Germinal center (tissue), 1 donor: Measurements from ENCODE around the gene SEPHS1.

ENCODE experiments used
- DNase-seq: peaks from one replicate; pipeline ENCODE4 v3.0.0; 2012; ENCODE audit warnings: mixed read lengths, low spot score

SEPHS1 gene

GRCh38 chr10:13328126-13328525, 20.0 kb downstream of the SEPHS1 start:
- no peak for DNase-seq

DNA sequence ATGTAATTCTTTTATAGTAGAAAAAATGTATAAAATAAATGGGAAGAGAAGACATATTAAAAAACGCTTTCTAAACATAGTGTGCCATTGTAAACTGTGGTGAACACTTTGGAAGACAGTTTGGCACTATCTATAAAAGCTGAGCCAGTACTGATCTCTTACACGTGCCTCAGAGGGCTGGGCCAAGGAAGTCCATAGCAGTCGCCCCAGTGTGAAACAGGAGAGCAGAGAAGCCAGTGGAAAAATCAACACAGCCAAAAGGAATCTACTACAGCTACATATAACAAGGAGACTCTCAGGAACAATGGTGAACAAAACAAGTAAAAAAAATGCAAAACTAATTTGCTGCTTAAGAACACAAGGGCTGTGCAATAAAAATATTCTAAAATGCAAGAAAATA, 20.6 kb downstream of the SEPHS1 start:
- no peak for DNase-seq

DNA sequence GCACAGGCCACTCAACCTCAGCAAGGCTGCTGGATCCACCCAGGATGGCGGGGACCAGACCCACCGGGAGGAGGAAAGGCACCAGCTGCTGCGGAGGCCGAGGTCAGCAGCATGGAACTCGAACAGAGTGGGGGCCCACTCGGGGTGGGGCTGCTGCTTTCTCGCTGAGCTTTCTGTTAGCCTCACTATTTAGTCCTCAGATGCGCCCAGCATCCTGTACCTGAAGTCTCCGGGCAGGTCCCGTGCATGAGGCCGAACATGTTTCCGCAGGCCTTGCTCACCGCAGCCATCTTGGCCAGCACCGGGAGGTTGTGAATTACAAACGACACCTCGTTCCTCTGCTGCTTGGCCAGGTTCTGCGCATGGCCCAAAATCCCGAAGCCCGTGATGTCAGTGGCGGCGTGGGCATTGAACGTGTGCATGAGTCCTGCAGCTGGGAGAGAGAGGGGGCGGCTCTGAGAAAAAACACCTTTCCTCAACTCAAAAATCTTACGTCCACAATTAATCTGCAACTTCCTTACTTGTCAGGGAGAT, 25.4 kb downstream of the SEPHS1 start:
- DNase-seq, result no peak

- no peak for DNase-seq
Observed at GRCh38 chr10:13321576-13321975, 26.5 kb downstream of the SEPHS1 start.

DNA sequence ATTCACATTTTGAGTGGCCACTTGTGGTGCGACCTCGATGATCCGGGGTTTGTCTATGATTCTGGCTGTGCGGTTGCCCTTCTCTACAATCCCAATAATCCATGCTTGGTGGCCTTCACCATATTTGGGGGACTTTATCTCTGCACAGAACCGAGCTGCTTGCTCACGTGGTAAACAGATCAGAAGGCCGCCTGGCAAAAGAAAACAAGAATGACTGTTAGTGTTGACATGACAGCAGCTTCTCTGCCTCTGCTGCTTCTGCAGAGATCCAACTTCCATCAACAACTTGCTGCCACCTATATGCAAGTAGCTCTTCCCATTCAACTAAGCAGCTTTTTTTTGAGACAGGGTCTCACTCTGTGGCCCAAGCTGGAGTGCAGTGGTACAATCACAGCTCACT, 28.9 kb downstream of the SEPHS1 start:
- DNase-seq, result no peak

DNA sequence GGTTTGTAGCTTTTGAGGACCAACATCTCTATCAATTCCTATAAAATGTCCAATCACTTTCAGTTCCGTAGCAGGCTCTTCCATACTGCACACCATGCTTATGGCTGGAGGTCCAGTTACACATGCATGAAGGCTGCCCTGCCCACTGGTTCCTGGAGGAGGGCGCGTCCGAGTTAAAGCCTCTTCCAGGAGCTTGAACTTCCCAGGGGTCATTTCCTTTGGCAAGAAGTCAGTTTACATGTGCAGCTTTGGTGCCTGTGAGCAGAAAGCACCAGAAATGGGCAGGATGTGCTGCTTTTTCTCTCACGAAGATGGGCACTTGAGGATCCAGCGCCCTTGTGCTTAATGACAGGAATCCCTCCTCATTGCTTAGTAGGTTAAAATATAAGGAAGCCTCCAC, 30.6 kb downstream of the SEPHS1 start:
- no peak for DNase-seq

GRCh38 chr10:13316635-13317311, 31.3 kb downstream of the SEPHS1 start:
- no peak for DNase-seq

DNA sequence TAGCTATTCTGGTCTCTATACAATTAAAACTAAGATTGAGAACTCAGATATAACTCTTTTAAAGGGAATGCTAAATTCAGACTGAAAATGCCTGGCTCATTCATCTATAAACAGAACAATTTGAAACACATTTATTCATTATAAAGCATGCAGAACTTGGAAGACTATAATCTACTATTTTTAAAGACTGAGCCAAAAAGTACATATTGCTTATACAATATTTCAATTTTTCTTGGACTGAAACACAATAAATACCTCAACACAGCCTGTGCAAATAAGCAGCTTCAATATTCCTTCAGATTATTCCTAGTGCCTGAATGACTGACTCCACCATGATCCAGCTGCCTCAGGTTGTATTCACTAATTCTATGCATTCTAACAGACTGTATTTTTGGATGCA, 32.7 kb downstream of the SEPHS1 start:
- no peak for DNase-seq

DNA sequence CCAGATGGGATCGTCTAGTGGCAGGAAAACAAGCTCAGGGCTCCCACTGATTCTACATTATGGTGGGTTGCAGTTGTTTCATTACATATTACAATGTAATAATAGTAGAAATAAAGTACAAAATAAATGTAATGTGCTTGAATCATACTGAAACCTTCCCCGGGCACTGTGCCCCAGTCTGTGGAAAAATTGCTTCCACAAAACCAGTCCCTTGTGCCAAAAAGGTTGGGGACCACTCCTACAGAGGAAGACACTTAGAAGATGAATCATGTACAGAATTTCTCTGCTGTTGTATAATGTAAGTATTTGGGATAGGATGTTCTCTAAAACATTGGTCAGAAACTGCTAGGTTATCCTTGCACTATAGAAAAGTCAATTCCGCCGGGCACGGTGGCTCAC, 36.9 kb downstream of the SEPHS1 start:
- DNase-seq, result no peak

DNA sequence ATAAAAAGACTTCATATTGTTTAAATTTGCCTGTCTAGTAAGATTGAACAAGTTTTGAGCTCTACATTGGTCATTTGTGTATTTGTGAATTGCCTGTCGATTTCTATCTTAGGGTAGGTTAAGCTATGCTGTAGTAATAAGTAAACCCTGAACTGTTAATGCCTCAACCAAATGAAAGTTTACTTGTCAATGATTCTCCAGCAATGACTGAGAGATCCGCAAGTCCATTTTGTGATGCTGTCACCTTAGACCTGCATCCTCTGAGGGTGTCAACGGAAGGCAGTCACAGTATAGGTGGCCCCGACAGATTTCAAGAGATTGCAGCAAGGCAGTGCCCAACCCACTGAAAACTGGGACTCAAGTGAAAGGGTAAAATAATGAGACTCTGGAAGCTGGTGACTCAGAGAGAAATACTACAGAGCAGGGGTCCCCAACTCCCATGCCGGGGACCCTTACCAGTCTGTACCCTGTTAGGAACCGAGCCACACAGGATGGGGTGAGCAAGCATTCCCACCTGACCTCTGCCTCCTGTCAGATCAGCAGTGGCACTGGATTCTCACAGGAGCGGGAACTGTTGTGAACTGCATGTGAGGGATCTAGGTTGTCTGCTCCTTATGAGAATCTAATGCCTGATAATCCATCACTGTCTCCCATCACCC, 37.4 kb downstream of the SEPHS1 start:
- no peak for DNase-seq

DNA sequence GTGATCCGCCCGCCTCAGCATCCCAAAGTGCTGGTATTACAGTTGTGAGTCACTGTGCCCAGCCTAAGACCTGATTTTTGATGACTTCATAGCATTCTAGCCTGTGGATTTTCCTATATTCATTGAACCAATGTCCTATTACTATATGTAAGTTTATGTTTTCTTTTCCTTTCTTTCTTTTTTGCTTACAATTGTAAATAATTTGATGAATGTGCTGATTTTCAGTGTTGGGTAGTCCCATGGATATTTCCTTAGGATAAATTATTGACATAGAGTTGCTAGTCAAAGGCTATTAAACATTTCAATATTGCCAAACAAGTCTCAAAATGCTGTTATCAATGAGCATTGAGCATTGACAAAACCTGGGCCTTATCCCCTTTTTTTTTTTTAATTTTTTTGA, 38.3 kb downstream of the SEPHS1 start:
- DNase-seq, result no peak

DNA sequence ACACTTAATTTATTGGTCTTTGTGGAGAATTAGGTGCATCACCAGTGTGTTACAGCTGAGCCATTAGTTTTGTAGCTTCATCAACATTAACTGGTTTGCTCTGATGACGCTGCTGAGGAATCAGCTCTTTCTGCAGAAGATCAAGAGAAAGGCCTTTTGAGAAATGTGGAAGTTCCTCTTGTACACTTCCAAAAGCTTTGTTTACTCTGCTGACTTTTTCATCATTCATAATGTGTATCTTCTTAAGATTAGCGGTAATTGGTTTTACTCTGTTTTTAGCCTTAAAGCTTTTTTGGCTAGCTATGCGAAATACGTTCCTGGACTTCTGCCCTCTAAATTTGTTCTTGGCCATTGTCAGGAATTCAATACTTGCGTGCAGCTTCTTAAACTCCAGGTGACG, 40.0 kb downstream of the SEPHS1 start:
- DNase-seq, result no peak

DNA sequence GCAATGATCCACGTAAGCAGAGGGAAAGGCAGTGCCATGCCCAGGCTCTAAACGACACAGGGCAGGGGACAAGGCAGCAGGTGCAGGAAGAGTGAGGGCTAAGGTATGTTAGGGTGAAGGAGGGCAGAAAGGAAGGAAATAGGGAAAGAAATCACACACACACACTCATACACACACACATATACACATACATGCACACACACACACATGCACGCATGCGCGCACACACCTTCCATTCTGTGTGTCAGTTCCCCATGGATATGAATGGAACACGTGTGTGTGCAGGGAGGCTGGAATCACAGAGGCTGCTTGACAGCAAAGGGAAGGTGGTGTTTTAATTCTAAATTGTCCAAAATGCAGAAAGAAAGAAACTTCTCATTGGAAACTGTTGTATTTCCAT, 42.0 kb downstream of the SEPHS1 start:
- DNase-seq, result no peak

GRCh38 chr10:13302821-13303555, 45.1 kb downstream of the SEPHS1 start:
- DNase-seq, result no peak

GRCh38 chr10:13299437-13300287, 48.4 kb downstream of the SEPHS1 start, which contains the start of gene PHYH:
PHYH (minus strand) TSS chr10:13300064; CDS start chr10:13300042, 22 bp downstream.
- peak; percentile 82 for DNase-seq

DNA sequence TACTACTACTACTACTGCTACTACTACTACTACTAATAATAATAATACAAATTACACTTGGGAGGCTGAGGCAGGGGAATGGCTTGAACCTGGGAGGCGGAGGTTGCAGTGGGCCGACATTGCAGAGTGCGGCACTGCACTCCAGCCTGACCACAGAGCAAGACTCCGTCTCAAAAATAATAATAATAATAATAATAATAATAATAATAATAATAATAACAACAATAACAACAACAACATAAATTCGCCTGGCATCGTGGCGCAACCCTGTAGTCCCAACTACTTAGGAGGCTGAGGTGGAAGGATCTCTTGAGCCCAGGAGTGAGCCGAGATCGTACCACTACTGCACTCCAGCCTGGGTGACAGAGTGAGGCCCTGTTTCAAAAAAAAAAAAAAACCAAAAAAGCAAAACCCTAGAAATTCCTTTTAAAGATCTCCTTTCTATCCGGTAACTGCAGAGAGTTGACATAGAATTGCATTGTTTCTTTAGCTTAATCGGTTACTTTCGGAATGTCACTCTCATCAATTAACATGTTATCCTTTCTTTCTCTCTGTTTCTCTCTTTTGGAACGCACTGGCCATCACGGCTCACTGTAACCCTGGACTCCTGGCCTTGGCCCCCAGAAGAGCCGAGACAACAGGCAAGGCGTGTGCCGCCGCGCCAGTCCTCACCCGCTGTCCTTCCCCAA, 49.2 kb downstream of the SEPHS1 start:
- DNase-seq, result no peak

GRCh38 chr10:13296476-13296875, 51.6 kb downstream of the SEPHS1 start:
- no peak for DNase-seq

GRCh38 chr10:13294784-13295183, 53.3 kb downstream of the SEPHS1 start:
- no peak for DNase-seq

DNA sequence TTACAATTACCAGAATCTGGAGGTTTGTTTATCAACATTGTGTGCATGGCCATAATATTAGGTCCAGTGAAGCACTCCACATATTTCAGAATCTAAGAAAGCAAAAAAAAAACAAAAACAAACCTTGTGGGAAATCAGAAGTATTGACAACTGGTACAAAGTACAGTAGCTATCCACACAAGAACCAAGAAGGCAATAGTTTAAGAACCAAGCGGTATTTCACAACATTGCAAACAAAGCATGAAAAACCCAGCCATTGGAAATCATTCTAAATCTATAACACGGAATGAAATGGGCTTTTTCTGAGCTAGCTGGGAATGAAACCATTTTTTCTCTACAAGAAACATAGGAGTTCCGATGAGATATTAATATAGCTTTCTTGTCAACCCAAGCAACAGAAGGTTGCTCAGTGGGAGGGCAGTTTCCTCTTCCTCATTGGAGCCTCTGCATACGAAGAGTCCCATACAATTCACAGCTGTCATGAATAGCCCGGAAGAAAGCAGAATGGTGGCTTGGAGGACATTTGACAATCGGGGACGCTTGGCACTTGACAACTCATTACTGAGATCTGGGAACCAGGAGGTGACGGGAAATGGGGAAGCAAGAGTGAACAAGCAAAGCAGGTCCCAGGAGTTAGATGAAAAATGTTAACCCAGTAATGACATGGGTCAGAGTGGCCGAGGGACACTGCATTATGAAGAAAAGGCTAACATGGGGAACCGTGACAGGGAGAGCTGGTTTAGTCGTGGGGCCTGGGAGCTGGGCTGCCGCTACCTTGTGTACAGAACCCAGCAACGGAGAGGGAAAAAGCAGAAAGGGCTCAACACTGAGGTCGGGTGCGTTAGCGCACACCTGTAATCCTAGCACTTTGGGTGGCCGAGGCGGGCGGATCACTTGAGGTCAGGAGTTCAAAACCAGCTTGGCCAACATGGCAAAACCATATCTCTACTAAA, 56.0 kb downstream of the SEPHS1 start:
- no peak for DNase-seq

- DNase-seq, result no peak
Observed at GRCh38 chr10:13291061-13291460, 57.0 kb downstream of the SEPHS1 start.
